PC-9 (cell line): ENCODE data around the gene WFIKKN1. TPM values are rescaled to one million over a fixed set of nuclear protein-coding genes. Genes with fewer than 3 reads are reported as not detected.

Experiments
- BruUV-seq: library from RNA; stranded (reverse); fragments of 400-500 nt; replicated peaks from 2 replicates; lab custom pipeline; 2021; lab: Mats Ljungman, UMichigan
- CTCF ChIA-PET: fragments of 300-600 bp; sonication (Branson Sonifier 250); formaldehyde crosslinking; loops from one replicate; lab custom pipeline; 2022; ENCODE audit warnings: antibody characterized with exemption; lab: Charles Lee
- POLR2A ChIA-PET: fragments of 300-600 bp; sonication (Branson Sonifier 250); formaldehyde crosslinking; loops from one replicate; lab custom pipeline; 2022; ENCODE audit warnings: antibody characterized with exemption; ENCODE audit not compliant: unreplicated experiment; lab: Charles Lee
- DNase-seq, 2 experiments: peaks; one replicate each; pipeline versions ENCODE4 v3.0.0 to v3.0.0-alpha.2; 2015 to 2022; ENCODE audit warnings: mixed read lengths in 1 of 2
- H2AFZ ChIP-seq: fragments of 200-600 bp; sonication (generic); 2 replicates; pipeline ENCODE4 v1.8.1; 2017; ENCODE audit warnings: antibody characterized with exemption
- H3F3A ChIP-seq: fragments of 200-600 bp; sonication (generic); 2 replicates; pipeline ENCODE4 v1.8.1; 2017; ENCODE audit warnings: antibody characterized with exemption, mild to moderate bottlenecking, low read depth; ENCODE audit not compliant: insufficient read depth
- H3K27ac ChIP-seq: fragments of 200-600 bp; sonication (generic); 2 replicates; pipeline ENCODE4 v1.6.1; 2016; ENCODE audit warnings: mixed run types
- H3K27me3 ChIP-seq: fragments of 200-600 bp; sonication (generic); 2 replicates; pipeline ENCODE4 v1.6.1; 2016; ENCODE audit warnings: low read depth, mixed run types; ENCODE audit not compliant: insufficient read depth
- H3K36me3 ChIP-seq: fragments of 200-600 bp; sonication (generic); 2 replicates; pipeline ENCODE4 v1.6.1; 2016; ENCODE audit warnings: low read depth, mixed run types
- H3K4me1 ChIP-seq: fragments of 200-600 bp; sonication (generic); replicated peaks from 2 replicates; pipeline ENCODE4 v1.6.1; 2016; ENCODE audit warnings: mixed run types; ENCODE audit not compliant: insufficient read depth
- H3K4me2 ChIP-seq: fragments of 200-600 bp; sonication (generic); 2 replicates; pipeline ENCODE4 v1.6.1; 2017; ENCODE audit warnings: mixed run types
- H3K4me3 ChIP-seq: fragments of 200-600 bp; sonication (generic); 2 replicates; pipeline ENCODE4 v1.6.1; 2016; ENCODE audit warnings: mixed run types
- H3K79me2 ChIP-seq: fragments of 200-600 bp; sonication (generic); 2 replicates; pipeline ENCODE4 v1.6.1; 2017; ENCODE audit warnings: low read depth, mixed run types
- H3K9me2 ChIP-seq: fragments of 200-600 bp; sonication (generic); 2 replicates; pipeline ENCODE4 v1.8.1; 2017; ENCODE audit warnings: mild to moderate bottlenecking; ENCODE audit not compliant: insufficient read depth
- H3K9me3 ChIP-seq: fragments of 200-600 bp; sonication (generic); 2 replicates; pipeline ENCODE4 v1.8.1; 2016; ENCODE audit warnings: low read depth; ENCODE audit not compliant: insufficient read depth
- H4K20me1 ChIP-seq: fragments of 200-600 bp; sonication (generic); 2 replicates; pipeline ENCODE4 v1.8.1; 2017; ENCODE audit not compliant: insufficient read depth
- CTCF ChIP-seq: fragments of 200-600 bp; sonication (generic); conservative IDR thresholded peaks from 2 replicates; pipeline ENCODE4 v1.6.1; 2017; ENCODE audit warnings: mixed run types, antibody characterized with exemption, mild to moderate bottlenecking, moderate library complexity
- EZH2 ChIP-seq: fragments of 200-600 bp; sonication (generic); IDR thresholded peaks from 2 replicates; pipeline ENCODE4 v1.8.0; 2017; ENCODE audit warnings: antibody characterized with exemption, low read depth
- intact Hi-C: fragments of 100-400 bp; cut with micrococcal nuclease; formaldehyde crosslinking; loops from one replicate; pipeline ENCODE4 v1.10.0; 2022; ENCODE audit not compliant: unreplicated experiment
- total RNA-seq: library from RNA; stranded (reverse); gene quantifications from 2 replicates; pipeline ENCODE4 v1.2.3, GENCODE V29; 2021

WFIKKN1 gene
- total RNA-seq, 1 experiment from 2014 or later: 6.9 TPM

DNA sequence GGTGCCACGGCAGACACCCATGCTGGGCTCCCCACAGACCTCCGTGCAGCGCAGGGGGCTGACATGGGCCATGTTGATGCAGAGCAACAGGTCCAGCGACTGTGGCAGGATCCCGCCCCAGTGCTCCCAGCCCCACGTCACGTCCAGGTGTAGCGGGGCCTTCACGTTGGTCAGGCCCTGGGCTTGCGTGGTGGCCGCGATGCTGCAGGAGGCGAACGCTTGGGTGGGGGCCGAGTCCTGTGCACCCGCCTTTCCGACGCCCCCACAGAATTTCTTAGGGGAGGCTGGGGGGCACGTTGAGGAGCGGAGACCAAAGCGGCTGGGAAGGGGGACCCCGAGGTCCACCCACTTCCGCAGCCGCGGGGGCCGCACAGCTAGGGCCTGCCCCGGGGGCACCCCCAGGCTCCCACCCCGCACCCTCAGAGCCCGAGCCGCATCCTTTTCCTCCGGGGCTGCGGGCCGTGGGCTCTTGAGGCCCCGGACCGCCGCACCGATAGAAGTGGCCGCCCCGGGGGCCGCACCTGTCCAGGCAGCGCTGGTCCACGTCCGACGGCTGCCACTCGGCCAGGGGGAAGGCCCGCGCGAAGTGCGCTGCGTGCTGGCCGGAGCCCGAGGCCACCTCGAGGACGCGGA, 4.9 kb downstream of the WFIKKN1 start:
- intact Hi-C loops: loop anchor here (2.0 kb wide), 1 partner anchor 43 kb away; no protein-coding TSS in a partner anchor
- peaks cover 19% of the 10 kb centered on the region for H3K79me2 ChIP-seq
- no peaks in the 10 kb centered on the region for H4K20me1 ChIP-seq
- H3K36me3 ChIP-seq: no peaks in the 10 kb centered on the region
- ChIA-PET CTCF (no interaction called here), POLR2A (interaction anchor here (0.6 to 0.7 kb wide), 5 partner anchors 85 to 413 kb away, joined by 3 to 9 read pairs (median 4); no protein-coding TSS in a partner anchor)
- H2AFZ ChIP-seq: peak overlapping the region; percentile 90
- no peak for TF ChIP-seq CTCF
- TF ChIP-seq EZH2: no peak
- peak overlapping the region; percentile 80 for H3K4me3 ChIP-seq
- H3K9me2 ChIP-seq: no peaks in the 10 kb centered on the region
- H3K4me2 ChIP-seq: peak overlapping the region; percentile 90
- no peaks in the 10 kb centered on the region for H3K9me3 ChIP-seq
- no TSS peak for BruUV-seq
- DNase-seq: no peak
- peaks cover 16% of the 10 kb centered on the region for H3F3A ChIP-seq
- no peaks in the 10 kb centered on the region for H3K27me3 ChIP-seq
- peaks cover 17% of the 10 kb centered on the region; the same call in 1 of the 2 replicates for H3K4me1 ChIP-seq
- H3K27ac ChIP-seq: peak overlapping the region; percentile 80; the same call in 1 of the 2 replicates

DNA sequence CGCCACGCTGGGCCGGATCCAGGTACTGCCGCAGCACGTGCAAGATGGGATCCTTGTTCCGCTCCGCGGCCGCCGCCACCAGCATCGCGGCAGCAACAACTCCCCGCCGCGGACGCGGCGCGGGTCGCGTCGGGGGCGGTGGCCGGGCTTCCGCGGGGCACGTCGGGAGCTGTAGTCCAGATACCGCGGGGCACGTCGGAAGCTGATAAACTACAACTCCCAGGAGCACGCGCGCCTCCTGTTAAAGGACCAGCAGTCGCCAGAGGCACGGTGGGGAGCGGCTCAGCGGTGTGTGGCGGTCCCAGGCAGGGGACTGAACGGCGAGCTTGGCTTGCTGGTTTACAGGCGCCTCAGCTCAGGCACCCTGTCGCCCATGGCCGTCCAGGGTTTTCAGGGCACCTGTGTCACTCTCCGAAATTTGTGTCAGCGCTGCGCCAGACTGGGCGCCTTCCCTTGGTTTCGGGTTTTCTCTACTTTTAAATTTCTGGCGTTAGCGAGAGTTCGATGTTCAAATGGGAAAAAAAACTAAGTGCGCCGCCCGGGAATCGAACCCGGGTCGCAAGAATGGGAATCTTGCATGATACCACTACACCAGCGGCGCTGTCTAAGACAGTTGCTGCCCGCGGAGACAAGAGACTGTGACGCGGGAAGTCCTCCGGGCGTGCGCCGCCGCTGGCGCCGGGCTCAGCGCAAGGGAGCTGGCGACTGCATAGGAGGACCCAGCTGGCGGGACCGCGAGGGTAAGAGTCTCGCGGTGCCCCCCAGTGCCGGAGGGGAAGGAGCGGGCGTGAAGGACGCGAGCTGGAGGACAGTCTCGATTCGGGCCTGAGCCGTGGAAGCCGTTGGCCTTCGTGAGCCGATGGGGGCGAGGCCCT, 5.7 kb downstream of the WFIKKN1 start, which contains the start of gene METTL26:
TSS of gene METTL26 (minus strand) at position 100 of the 875 bp plus-strand sequence. CDS start at position 85, 15 bp downstream.
- BruUV-seq: no TSS peak
- Histone ChIP-seq H3K4me1 (peaks cover 11% of the 10 kb centered on the region; the same call in 1 of the 2 replicates), H3F3A (peaks cover 16% of the 10 kb centered on the region), H3K4me2 (peak within 1 kb of the TSS; percentile 90), H3K79me2 (peaks cover 19% of the 10 kb centered on the region), H3K9me3 (no peaks in the 10 kb centered on the region), H3K36me3 (no peaks in the 10 kb centered on the region), H4K20me1 (no peaks in the 10 kb centered on the region), H2AFZ (peak within 1 kb of the TSS; percentile 91), H3K9me2 (no peaks in the 10 kb centered on the region), H3K27me3 (no peaks in the 10 kb centered on the region), H3K4me3 (peak within 1 kb of the TSS; percentile 80), H3K27ac (peak within 1 kb of the TSS; percentile 80)
- TF ChIP-seq CTCF: no peak
- TF ChIP-seq EZH2: no peak
- peak; percentile 85 to 94 for DNase-seq
- CTCF ChIA-PET: interaction anchor here (0.9 kb wide), 1 partner anchor 43 kb away, joined by 4 read pairs; no protein-coding TSS in a partner anchor
- POLR2A ChIA-PET: interaction anchor here (0.6 to 0.7 kb wide), 9 partner anchors 84 to 1519 kb away, joined by 3 to 17 read pairs (median 6); partner anchors contain the start of gene TRAF7
- intact Hi-C loops: loop anchor here (2.0 kb wide), 1 partner anchor 44 kb away; no protein-coding TSS in a partner anchor
